GM23338 (cell line): ENCODE data around the gene ST7L. TPM values are rescaled to one million over a fixed set of nuclear protein-coding genes. Genes with fewer than 3 reads are reported as not detected.
A peak's percentile ranks its signal among the peaks of the same experiment; 100 is the strongest.

ENCODE experiments used
- ATAC-seq: fragments of 200-7000 bp; cut with Tn5 transposase; 3 replicates; pipeline ENCODE4 v1.9.1; 2020
- DNase-seq: peaks from one replicate; pipeline ENCODE4 v3.0.0-alpha.2; 2015; ENCODE audit warnings: low spot score
- H2AFZ ChIP-seq: fragments of 200-600 bp; sonication (generic); 2 replicates; pipeline ENCODE4 v1.8.0; 2016; ENCODE audit warnings: antibody characterized with exemption, mild to moderate bottlenecking, moderate library complexity
- H3F3A ChIP-seq: fragments of 200-600 bp; sonication (generic); replicated peaks from 2 replicates; pipeline ENCODE4 v1.8.0; 2017; ENCODE audit warnings: antibody characterized with exemption, mixed run types, low read depth
- H3K27ac ChIP-seq: fragments of 200-600 bp; sonication (generic); 2 replicates; pipeline ENCODE4 v1.6.1; 2016; ENCODE audit warnings: low read depth
- H3K27me3 ChIP-seq: fragments of 200-600 bp; sonication (generic); 2 replicates; pipeline ENCODE4 v1.8.0; 2016; ENCODE audit warnings: mild to moderate bottlenecking, mixed run types, moderate library complexity; ENCODE audit not compliant: insufficient read depth
- H3K36me3 ChIP-seq: fragments of 200-600 bp; sonication (generic); 2 replicates; pipeline ENCODE4 v1.8.0; 2016; ENCODE audit warnings: mild to moderate bottlenecking; ENCODE audit not compliant: insufficient read depth
- H3K4me1 ChIP-seq: fragments of 200-600 bp; sonication (generic); 2 replicates; pipeline ENCODE4 v1.8.0; 2016; ENCODE audit warnings: mild to moderate bottlenecking, moderate library complexity; ENCODE audit not compliant: insufficient read depth
- H3K4me2 ChIP-seq: fragments of 200-600 bp; sonication (generic); 2 replicates; pipeline ENCODE4 v1.7.1; 2017; ENCODE audit warnings: mixed run types
- H3K4me3 ChIP-seq: fragments of 200-600 bp; sonication (generic); 2 replicates; pipeline ENCODE4 v1.6.1; 2016; ENCODE audit warnings: mixed run types
- H3K79me2 ChIP-seq: fragments of 200-600 bp; sonication (generic); replicated peaks from 2 replicates; pipeline ENCODE4 v1.8.0; 2017; ENCODE audit warnings: mild to moderate bottlenecking; ENCODE audit not compliant: insufficient read depth
- H3K9me2 ChIP-seq: fragments of 200-600 bp; sonication (generic); 2 replicates; pipeline ENCODE4 v1.8.0; 2017; ENCODE audit not compliant: insufficient read depth
- H4K20me1 ChIP-seq: fragments of 200-600 bp; sonication (generic); replicated peaks from 2 replicates; pipeline ENCODE4 v1.8.0; 2017; ENCODE audit warnings: mild to moderate bottlenecking; ENCODE audit not compliant: insufficient read depth
- H3K27ac Mint-ChIP-seq: 2 replicates; pipeline ENCODE4 v1.8.0; 2020; ENCODE audit warnings: inconsistent platforms, mild to moderate bottlenecking, moderate library complexity, mixed read lengths
- H3K27me3 Mint-ChIP-seq: 3 replicates; pipeline ENCODE4 v1.8.0; 2022; ENCODE audit warnings: low read depth, mild to moderate bottlenecking, moderate library complexity, mixed read lengths, inconsistent platforms; ENCODE audit not compliant: insufficient read depth, poor library complexity
- H3K36me3 Mint-ChIP-seq: 3 replicates; pipeline ENCODE4 v1.8.0; 2021; ENCODE audit warnings: low read depth, mild to moderate bottlenecking, inconsistent platforms, moderate library complexity, mixed read lengths
- H3K4me1 Mint-ChIP-seq: 3 replicates; pipeline ENCODE4 v1.8.0; 2020; ENCODE audit warnings: mild to moderate bottlenecking, inconsistent platforms, mixed read lengths
- H3K4me3 Mint-ChIP-seq: 3 replicates; pipeline ENCODE4 v1.8.0; 2021; ENCODE audit warnings: moderate library complexity, mild to moderate bottlenecking, inconsistent platforms, mixed read lengths
- H3K9me3 Mint-ChIP-seq: 3 replicates; pipeline ENCODE4 v1.8.0; 2020; ENCODE audit warnings: moderate library complexity, mild to moderate bottlenecking, inconsistent platforms, mixed read lengths
- CREB1 ChIP-seq: fragments of 250-450 bp; sonication (Bioruptor Pico); IDR thresholded peaks from 2 replicates; pipeline ENCODE4 v1.5.0; 2020; ENCODE audit warnings: low read depth, mild to moderate bottlenecking, moderate library complexity
- CTCF ChIP-seq, 2 experiments: fragments of 200-600 bp in 1 of 2; sonication (generic) in 1 of 2; conservative IDR thresholded peaks; 2 replicates each; pipeline versions ENCODE4 v1.5.1 to v1.6.1; 2016 to 2017; ENCODE audit warnings: antibody characterized with exemption in 2 of 2, low read depth in 2 of 2, mild to moderate bottlenecking in 2 of 2, moderate library complexity in 1 of 2
- EZH2 ChIP-seq: fragments of 200-600 bp; sonication (generic); IDR thresholded peaks from one replicate; pipeline ENCODE4 v1.8.0; 2017; ENCODE audit warnings: antibody characterized with exemption, mild to moderate bottlenecking, low read depth; ENCODE audit not compliant: unreplicated experiment
- EZH2phosphoT487 ChIP-seq: fragments of 200-600 bp; sonication (generic); IDR thresholded peaks from one replicate; pipeline ENCODE4 v1.8.1; 2018; ENCODE audit warnings: antibody characterized with exemption; ENCODE audit not compliant: unreplicated experiment
- JUNB ChIP-seq: IDR thresholded peaks from one replicate; pipeline ENCODE4 v1.6.1; 2016; ENCODE audit warnings: antibody characterized with exemption; ENCODE audit not compliant: unreplicated experiment
- NANOG ChIP-seq: IDR thresholded peaks from 2 replicates; pipeline ENCODE4 v1.6.1; 2016; ENCODE audit warnings: antibody characterized with exemption, borderline replicate concordance
- POLR2AphosphoS5 ChIP-seq: IDR thresholded peaks from 2 replicates; pipeline ENCODE4 v1.6.1; 2016; ENCODE audit warnings: antibody characterized with exemption, low read depth
- REST ChIP-seq: IDR thresholded peaks from one replicate; pipeline ENCODE4 v1.6.1; 2018; ENCODE audit warnings: antibody characterized with exemption; ENCODE audit not compliant: unreplicated experiment
- STAT1 ChIP-seq: IDR thresholded peaks from one replicate; pipeline ENCODE4 v1.6.1; 2016; ENCODE audit warnings: antibody characterized with exemption; ENCODE audit not compliant: unreplicated experiment
- ZNF114 ChIP-seq: fragments of 250-450 bp; sonication (Bioruptor Pico); IDR thresholded peaks from 2 replicates; pipeline ENCODE4 v1.5.0; 2020; ENCODE audit warnings: mild to moderate bottlenecking, moderate library complexity
- ZNF331 ChIP-seq: fragments of 250-450 bp; sonication (Bioruptor Pico); IDR thresholded peaks from 2 replicates; pipeline ENCODE4 v1.5.0; 2020; ENCODE audit warnings: low read depth, mild to moderate bottlenecking, moderate library complexity
- ZNF462 ChIP-seq: fragments of 250-450 bp; sonication (Bioruptor Pico); IDR thresholded peaks from 2 replicates; pipeline ENCODE4 v1.5.0; 2020; ENCODE audit warnings: mild to moderate bottlenecking, moderate library complexity
- polyA plus RNA-seq: library from polyadenylated mRNA; unstranded; fragments of >200 nt; fragmentation: Nextera tagmentation; extraction: Ambion mirVana; gene quantifications from 2 replicates; pipeline ENCODE4 v1.2.1, GENCODE V29; 2016
- total RNA-seq: library from RNA; depleted of rRNA; stranded (reverse); fragments of >200 nt; shearing (Covaris generic); gene quantifications from 2 replicates; pipeline ENCODE4 v1.2.3, GENCODE V29; 2014
- TF ChIP-seq, protein P1 (sequence below): IDR thresholded peaks from 2 replicates; pipeline ENCODE4 v1.6.1; 2016; ENCODE audit warnings: antibody characterized with exemption

The ST7L gene
- total and polyA plus RNA-seq, 2 experiments from 2014 or later: 18.2 to 21.0 TPM

GRCh38 chr1:112557385-112557784 is 61.6 kb downstream of the ST7L start:
- no peaks in the 10 kb centered on the region for H3F3A ChIP-seq
- H3K79me2 ChIP-seq: no peaks in the 10 kb centered on the region
- no peak overlapping the region for H3K27ac ChIP-seq
- Mint-ChIP-seq H3K27ac (0 out of 2 replicates have a peak overlapping the region, but pooled peaks have one; percentile 33), H3K4me1 (no peaks in the 10 kb centered on the region), H3K4me3 (no peak overlapping the region), H3K9me3 (no peaks in the 10 kb centered on the region), H3K36me3 (no peaks in the 10 kb centered on the region; the same call in 2 of the 3 replicates), H3K27me3 (no peaks in the 10 kb centered on the region)
- no peaks in the 10 kb centered on the region for H3K27me3 ChIP-seq
- no peaks in the 10 kb centered on the region for H3K9me2 ChIP-seq
- H2AFZ ChIP-seq: no peak overlapping the region
- no peak overlapping the region for H3K4me2 ChIP-seq
- H3K4me3 ChIP-seq: no peak overlapping the region
- H3K4me1 ChIP-seq: no peaks in the 10 kb centered on the region
- H3K36me3 ChIP-seq: no peaks in the 10 kb centered on the region
- no peaks in the 10 kb centered on the region for H4K20me1 ChIP-seq
- TF ChIP-seq ZNF114 (CRISPR knock-in tag): no peak
- TF ChIP-seq NANOG: no peak
- no peak for TF ChIP-seq STAT1
- TF ChIP-seq, protein P1, sequence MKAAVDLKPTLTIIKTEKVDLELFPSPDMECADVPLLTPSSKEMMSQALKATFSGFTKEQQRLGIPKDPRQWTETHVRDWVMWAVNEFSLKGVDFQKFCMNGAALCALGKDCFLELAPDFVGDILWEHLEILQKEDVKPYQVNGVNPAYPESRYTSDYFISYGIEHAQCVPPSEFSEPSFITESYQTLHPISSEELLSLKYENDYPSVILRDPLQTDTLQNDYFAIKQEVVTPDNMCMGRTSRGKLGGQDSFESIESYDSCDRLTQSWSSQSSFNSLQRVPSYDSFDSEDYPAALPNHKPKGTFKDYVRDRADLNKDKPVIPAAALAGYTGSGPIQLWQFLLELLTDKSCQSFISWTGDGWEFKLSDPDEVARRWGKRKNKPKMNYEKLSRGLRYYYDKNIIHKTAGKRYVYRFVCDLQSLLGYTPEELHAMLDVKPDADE: no peak
- TF ChIP-seq ZNF462 (CRISPR knock-in tag): no peak
- TF ChIP-seq CREB1: no peak
- no peak for TF ChIP-seq POLR2AphosphoS5
- no peak for TF ChIP-seq JUNB
- TF ChIP-seq EZH2: no peak
- no peak for TF ChIP-seq REST
- TF ChIP-seq CTCF (conservative IDR thresholded peaks at IDR 0.05; ENCODE audit: low read depth in 2 of 2): no peak
- TF ChIP-seq EZH2phosphoT487: no peak
- TF ChIP-seq ZNF331: no peak
- DNase-seq (no peak), ATAC-seq (no peak)
